ENCODE measurements around the gene ADGRG6. TPM values are rescaled to one million over a fixed set of nuclear protein-coding genes. Genes with fewer than 3 reads are reported as not detected.

Gene ADGRG6
- total RNA-seq, 1 experiment from 2014 or later, result 98.7 TPM

GRCh38 chr6:142258305-142258704, 43.5 kb upstream of the ADGRG6 start:
- Mint-ChIP-seq H3K27ac (ENCODE audit: unreplicated experiment) (peak overlapping the region; percentile 83), H3K4me3 (ENCODE audit: unreplicated experiment) (peak overlapping the region; percentile 74), H3K9me3 (ENCODE audit: unreplicated experiment) (no peaks in the 10 kb centered on the region), H3K36me3 (ENCODE audit: insufficient read depth, unreplicated experiment) (peaks cover 8% of the 10 kb centered on the region), H3K27me3 (ENCODE audit: insufficient read depth, unreplicated experiment) (no peaks in the 10 kb centered on the region), H3K4me1 (ENCODE audit: low read depth, unreplicated experiment) (peaks cover 19% of the 10 kb centered on the region)
- POLR2A ChIA-PET, result no interaction called here
- CTCF ChIA-PET, result no interaction called here
- peaks cover 3% of the 10 kb centered on the region; the same call in 1 of the 2 replicates for H3K9me3 ChIP-seq
- peaks cover 22% of the 10 kb centered on the region for H3K4me1 ChIP-seq
- H3K27me3 ChIP-seq (replicated peaks; ENCODE audit: control insufficient read depth, insufficient read depth, low read length), result no peaks in the 10 kb centered on the region
- no peak for TF ChIP-seq CTCF (IDR thresholded peaks at IDR 0.05; ENCODE audit: insufficient read depth in 1 of 2, low read depth in 1 of 2, low read length in 1 of 2, severe bottlenecking in 1 of 2, unreplicated experiment in 1 of 2)
- no peak overlapping the region for H3K4me3 ChIP-seq (ENCODE audit: low read depth, low read length)
- no peak for DNase-seq
- H3K36me3 ChIP-seq (ENCODE audit: control insufficient read depth, insufficient read depth, low read length), result no peaks in the 10 kb centered on the region
- intact Hi-C loops (cut with micrococcal nuclease; ENCODE audit: unreplicated experiment), result loop anchor here (5.0 kb wide), 1 partner anchor 1254 kb away; the partner anchor contains the start of gene FUCA2
- no TSS peak for BruUV-seq (replicated peaks)

- no TSS peak for BruUV-seq (replicated peaks)
- Histone ChIP-seq H3K9me3 (peaks cover 3% of the 10 kb centered on the region; the same call in 1 of the 2 replicates), H3K36me3 (ENCODE audit: control insufficient read depth, insufficient read depth, low read length) (no peaks in the 10 kb centered on the region), H3K4me1 (peaks cover 22% of the 10 kb centered on the region), H3K27me3 (replicated peaks; ENCODE audit: control insufficient read depth, insufficient read depth, low read length) (no peaks in the 10 kb centered on the region), H3K4me3 (ENCODE audit: low read depth, low read length) (no peak overlapping the region)
- POLR2A ChIA-PET, result no interaction called here
- Mint-ChIP-seq H3K36me3 (ENCODE audit: insufficient read depth, unreplicated experiment) (peaks cover 8% of the 10 kb centered on the region), H3K27ac (ENCODE audit: unreplicated experiment) (peak overlapping the region; percentile 83), H3K27me3 (ENCODE audit: insufficient read depth, unreplicated experiment) (no peaks in the 10 kb centered on the region), H3K4me3 (ENCODE audit: unreplicated experiment) (peak overlapping the region; percentile 74), H3K4me1 (ENCODE audit: low read depth, unreplicated experiment) (peaks cover 19% of the 10 kb centered on the region), H3K9me3 (ENCODE audit: unreplicated experiment) (no peaks in the 10 kb centered on the region)
- intact Hi-C loops (cut with micrococcal nuclease; ENCODE audit: unreplicated experiment), result loop anchor here (1.0 to 5.0 kb wide), 4 partner anchors 16 to 1254 kb away; partner anchors contain the start of genes ADGRG6 and FUCA2
- CTCF ChIA-PET, result no interaction called here
- DNase-seq, result no peak
- no peak for TF ChIP-seq CTCF (IDR thresholded peaks at IDR 0.05; ENCODE audit: insufficient read depth in 1 of 2, low read depth in 1 of 2, low read length in 1 of 2, severe bottlenecking in 1 of 2, unreplicated experiment in 1 of 2)
These were observed 43.0 kb upstream of the ADGRG6 start for GRCh38 chr6:142258757-142259156.

GRCh38 chr6:142260748-142261147, 41.1 kb upstream of the ADGRG6 start:
- H3K4me3 ChIP-seq (ENCODE audit: low read depth, low read length), result no peak overlapping the region
- peaks cover 3% of the 10 kb centered on the region; the same call in 1 of the 2 replicates for H3K9me3 ChIP-seq
- ChIA-PET CTCF (no interaction called here), POLR2A (no interaction called here)
- H3K27ac Mint-ChIP-seq (ENCODE audit: unreplicated experiment), result no peak overlapping the region
- peaks cover 19% of the 10 kb centered on the region for H3K4me1 Mint-ChIP-seq (ENCODE audit: low read depth, unreplicated experiment)
- intact Hi-C loops (cut with micrococcal nuclease; ENCODE audit: unreplicated experiment), result no loop called here
- peaks cover 15% of the 10 kb centered on the region for H3K4me1 ChIP-seq
- no peak for TF ChIP-seq CTCF (IDR thresholded peaks at IDR 0.05; ENCODE audit: insufficient read depth in 1 of 2, low read depth in 1 of 2, low read length in 1 of 2, severe bottlenecking in 1 of 2, unreplicated experiment in 1 of 2)
- H3K9me3 Mint-ChIP-seq (ENCODE audit: unreplicated experiment), result no peaks in the 10 kb centered on the region
- DNase-seq, result no peak
- no peaks in the 10 kb centered on the region for H3K27me3 Mint-ChIP-seq (ENCODE audit: insufficient read depth, unreplicated experiment)
- no TSS peak for BruUV-seq (replicated peaks)
- no peaks in the 10 kb centered on the region for H3K27me3 ChIP-seq (replicated peaks; ENCODE audit: control insufficient read depth, insufficient read depth, low read length)
- H3K36me3 ChIP-seq (ENCODE audit: control insufficient read depth, insufficient read depth, low read length), result no peaks in the 10 kb centered on the region
- no peak overlapping the region for H3K4me3 Mint-ChIP-seq (ENCODE audit: unreplicated experiment)
- H3K36me3 Mint-ChIP-seq (ENCODE audit: insufficient read depth, unreplicated experiment), result peaks cover 8% of the 10 kb centered on the region

Data from Caco-2 (cell line).